ENCODE measurements around the gene SERGEF.

SERGEF gene

DNA sequence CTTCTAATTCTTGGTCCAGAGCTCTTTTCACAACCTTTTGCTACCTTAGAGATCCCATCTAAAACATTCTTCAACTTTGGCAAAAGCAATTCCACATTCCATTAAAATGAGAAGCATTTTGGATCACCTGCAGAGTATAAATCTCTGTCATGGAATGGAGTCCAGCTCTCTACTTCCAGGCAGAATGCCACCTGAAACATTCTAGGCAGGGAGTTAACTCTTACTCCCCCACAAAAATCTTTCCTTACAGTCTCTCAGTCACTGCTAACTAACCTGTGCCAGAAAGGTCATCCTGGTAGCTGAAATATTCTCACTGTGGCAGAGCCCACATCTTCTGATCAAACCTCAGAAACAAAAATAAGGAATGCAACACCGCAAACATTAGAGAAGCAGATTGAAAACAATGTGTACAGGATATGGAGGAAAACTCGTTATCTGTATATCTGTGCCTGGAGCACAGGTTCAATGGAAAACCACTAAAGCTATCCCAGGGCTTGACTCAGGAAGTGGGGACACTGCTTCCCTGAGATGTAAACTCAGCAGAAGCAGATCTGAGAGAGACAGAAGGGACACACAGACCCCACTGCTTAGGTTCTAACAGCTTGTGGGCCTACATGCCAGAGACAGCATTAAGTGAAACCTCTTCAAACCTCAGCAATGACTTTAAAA is 199.3 kb downstream of the SERGEF start:
- DNase-seq (ENCODE audit: low read depth): no peak

DNA sequence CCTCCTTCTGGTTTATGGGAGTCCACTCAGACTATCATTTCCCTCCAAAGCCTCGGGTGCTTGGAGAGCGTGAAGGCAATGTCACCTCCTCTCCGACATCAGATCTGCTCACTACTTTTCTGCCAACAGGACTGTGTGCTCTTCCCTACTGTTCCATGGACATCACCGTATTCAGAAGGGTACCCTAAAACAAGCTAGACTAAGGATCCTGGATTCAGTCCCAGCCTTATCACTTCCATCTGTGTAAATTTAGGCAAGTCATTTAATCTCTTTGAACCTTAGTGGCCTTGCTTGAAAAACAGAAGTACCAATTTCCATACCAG is 200.0 kb downstream of the SERGEF start:
- no peak for DNase-seq (ENCODE audit: low read depth)

DNA sequence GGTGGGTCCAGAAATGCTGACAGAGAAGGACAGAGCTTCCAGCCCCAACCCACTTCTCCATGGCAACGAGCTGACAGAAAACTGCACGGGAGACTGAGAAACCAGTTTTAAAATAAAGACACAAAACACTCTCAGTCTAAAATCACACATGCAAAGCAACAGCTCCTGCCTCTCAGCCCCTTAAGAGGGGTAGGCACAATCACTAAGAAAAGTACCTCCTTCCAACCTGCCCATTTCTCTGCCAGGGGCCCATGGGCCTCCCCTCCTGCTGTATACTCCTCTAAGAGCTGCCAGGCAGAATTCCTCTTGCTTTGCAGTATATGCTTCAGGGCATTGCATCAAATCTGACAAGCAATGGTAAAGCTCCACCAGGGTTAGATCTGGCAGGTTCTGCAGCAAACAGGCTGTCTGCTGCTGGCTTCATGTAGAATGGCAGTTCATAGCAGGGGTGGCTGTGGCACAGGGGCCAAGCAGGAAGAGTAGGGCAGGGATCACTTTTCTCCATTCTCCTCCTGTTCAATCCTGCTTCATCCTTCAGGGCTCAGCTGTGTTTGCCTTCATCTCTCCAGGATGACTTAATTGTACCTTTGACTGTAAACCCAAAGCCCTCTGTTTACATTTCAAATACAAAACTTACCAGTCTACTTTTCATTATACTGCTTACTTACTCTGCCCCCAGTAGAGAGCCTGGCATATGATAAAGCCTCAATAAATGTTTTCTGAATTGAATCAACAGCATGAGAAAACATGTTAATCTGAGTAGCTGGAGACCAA is 200.6 kb downstream of the SERGEF start:
- DNase-seq (ENCODE audit: low read depth): no peak

DNA sequence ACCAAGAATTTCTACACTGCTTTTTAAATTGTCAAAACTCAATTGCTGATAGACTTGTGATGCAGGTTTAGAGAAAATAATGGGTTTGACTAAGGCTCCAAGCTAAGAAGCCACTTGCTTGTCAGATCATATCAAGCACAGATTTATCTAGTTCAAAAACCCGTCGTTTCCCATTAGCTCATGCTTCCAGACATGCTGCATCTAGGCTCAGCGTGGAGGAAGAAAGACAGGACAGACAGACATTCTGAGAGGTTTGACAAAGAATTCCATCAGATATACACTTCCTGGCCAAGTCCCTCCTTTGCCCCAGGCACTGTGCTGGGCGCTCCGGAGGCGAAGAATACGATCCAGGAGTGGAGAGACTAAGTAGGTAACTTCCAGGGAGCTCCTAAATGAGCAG is 201.5 kb downstream of the SERGEF start:
- DNase-seq (ENCODE audit: low read depth): no peak

DNA sequence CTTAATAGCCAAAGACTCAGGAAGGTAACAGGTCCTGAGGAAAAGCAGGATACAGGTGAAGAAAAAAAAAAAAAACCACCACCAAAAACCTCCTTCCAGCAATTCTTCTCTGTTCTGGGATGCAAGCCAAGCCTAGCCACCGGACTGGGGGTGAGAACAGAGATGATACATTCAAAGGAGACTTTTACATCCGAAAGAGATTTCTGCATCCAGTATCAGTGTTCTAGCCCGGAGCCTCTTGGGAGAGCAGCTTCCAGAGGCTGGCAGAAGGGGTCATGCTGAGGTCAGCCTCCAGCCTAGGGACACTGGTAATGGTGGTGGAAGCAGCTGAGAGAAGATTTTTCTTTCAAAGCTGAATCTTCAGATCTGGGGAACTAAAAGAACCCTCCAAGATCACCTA is 202.1 kb downstream of the SERGEF start:
- no peak for DNase-seq (ENCODE audit: low read depth)

DNA sequence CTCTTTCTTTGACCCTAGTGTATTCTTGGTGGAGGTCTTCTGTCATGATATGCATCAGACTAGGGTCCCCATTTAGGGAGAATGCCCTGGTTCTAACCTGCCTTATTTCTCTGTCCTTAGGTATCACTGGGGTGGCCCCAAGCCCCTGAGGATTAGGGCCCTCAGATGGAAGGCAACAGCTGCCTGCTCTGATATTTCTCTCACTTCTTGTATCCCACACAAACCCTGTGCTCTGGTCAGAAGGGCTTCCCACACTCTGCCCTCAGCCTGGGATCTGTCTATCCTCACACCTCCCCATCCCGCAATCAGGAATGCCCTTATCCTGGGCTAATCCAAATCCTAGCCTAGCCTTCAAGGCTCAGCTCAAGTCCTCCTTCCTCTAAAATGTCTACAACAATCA is 202.8 kb downstream of the SERGEF start:
- DNase-seq (ENCODE audit: low read depth): no peak

DNA sequence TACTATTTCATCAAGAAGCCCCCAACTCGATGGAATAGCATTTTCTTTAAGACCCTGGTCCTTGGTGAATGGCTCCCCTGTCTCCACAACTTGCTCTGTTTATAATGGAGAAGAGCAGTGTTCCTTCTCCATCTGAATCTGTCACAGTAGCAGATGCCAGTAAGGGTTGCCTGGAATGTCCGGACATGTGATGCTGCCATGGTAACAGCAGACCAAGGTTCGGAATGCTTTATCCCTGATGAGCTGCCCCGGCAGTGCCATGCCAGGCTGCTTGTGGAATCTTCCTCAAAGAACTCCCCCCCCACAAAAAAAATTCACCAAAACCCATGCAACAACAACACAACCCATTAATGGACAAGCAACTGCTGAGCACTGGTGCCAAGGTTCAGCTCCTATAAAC is 205.8 kb downstream of the SERGEF start:
- no peak for DNase-seq (ENCODE audit: low read depth)

DNA sequence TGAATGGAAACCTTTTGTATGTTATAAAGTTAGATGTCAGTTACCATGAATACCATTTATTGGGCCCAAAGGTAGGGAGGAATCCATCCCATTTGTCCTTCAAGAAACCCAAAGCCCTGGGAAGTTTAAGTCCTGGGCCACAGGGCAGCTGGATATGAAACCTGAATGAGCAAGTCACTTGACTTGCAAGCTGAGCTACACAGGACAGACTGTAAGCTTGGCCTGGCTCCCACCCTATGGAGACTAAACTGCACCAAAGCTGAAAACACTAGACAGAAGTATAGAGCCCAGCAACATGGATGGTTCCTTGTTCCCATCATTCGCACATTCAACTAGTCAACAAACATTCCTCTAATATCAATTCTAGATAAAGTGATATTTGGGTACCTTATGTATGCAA is 207.0 kb downstream of the SERGEF start:
- DNase-seq (ENCODE audit: low read depth): no peak

DNA sequence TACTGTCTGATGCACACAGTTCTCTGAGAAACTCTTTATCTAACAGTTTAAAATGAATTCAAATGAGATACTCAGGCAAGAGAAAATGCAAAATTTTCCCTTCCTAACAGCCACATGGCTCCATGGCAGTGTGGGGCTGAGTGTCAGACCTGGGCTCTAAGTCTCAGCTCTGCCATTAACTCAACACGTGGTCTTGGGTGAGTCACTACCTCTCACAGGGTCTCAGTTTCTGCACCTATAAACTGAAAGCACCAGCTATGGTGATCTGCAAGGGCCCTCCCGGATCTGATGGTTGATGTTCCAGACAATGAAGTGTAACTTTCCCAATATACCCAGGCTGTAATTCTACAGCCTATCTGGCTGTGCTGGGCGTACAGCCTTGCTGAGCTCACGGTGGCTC is 207.8 kb downstream of the SERGEF start:
- no peak for DNase-seq (ENCODE audit: low read depth)

DNA sequence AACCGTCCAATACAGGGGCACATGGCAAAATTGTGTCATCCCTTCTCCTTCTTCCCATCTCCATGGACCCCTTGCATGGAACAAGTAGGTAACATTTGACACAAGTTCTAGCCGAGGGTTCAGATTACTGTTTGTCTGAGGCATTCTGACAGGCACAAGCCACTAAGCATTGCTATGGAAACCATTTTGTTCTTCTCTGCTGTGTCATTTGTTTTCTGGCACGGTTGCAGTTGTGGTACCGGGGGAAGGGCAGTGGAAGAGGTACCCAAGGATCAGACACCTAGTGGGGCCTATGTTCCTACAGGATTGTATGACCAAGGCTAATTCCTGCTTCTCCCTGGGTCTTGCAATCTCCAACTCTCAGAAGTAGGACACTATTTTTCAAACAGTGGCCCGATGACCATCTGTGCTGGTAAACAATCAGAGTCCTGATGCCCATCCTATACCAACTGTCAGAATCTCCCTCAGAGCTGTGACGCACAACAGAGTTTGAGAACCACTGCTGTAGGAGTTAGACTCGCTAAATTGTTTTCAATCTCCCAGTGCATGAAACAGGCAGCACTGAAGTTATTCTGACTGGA is 209.0 kb downstream of the SERGEF start:
- no peak for DNase-seq (ENCODE audit: low read depth)

DNA sequence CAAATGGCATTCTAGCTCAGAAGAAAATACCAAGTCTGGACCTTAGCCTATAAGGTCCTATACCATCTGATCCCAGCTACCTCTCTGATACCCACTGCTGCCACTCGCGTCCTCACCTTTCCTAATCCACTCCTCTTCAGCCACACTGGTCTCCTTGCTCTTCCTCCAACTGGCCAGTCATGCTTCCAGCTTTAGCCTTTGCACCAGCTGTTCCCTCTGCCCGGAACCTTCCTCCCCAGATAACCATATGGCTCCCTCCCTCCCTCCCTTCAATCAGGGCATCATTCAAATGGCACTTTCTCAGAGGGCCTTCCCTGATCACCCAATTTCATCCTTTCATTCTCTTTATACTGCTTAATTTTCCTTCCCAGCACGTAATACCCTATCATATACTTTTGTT is 210.4 kb downstream of the SERGEF start:
- DNase-seq (ENCODE audit: low read depth): no peak

DNA sequence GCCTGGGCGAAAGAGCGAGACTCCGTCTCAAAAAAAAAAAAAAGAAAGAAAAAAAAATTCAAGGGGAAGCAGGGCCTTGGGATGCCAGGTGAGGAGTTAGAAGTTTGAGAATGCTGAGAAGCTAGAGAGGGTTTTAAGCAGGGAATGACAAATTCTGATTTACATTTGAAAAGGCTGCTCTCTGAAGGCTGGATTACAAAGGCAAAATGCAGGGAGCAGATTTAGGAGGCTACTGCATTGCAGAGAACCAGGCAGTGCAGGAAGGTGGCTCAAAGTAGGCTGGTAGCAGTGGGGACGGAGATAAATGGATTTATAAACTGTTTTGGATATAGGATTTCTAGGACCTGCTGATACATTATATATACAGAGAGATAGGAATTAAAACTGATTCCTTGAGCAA is 211.7 kb downstream of the SERGEF start:
- no peak for DNase-seq (ENCODE audit: low read depth)

DNA sequence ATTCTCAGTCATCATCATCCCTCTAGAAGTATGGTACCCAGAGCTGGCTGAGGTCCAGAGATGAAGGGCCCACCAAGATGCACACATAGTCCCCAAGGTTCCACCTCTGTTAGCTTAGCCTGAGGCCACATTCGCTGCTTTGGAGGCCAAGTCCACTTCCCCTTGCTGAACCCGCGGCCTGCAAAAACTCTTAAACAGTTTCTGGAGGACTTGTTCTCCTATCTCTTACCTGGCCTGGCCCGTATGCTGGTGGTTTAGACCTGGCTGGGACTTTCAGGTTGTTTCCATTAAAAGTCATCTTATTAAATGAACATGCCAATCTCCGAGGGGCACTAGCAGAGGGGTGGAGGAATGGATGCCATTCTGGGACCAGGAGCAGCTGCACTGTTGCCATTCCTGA is 213.7 kb downstream of the SERGEF start:
- no peak for DNase-seq (ENCODE audit: low read depth)

DNA sequence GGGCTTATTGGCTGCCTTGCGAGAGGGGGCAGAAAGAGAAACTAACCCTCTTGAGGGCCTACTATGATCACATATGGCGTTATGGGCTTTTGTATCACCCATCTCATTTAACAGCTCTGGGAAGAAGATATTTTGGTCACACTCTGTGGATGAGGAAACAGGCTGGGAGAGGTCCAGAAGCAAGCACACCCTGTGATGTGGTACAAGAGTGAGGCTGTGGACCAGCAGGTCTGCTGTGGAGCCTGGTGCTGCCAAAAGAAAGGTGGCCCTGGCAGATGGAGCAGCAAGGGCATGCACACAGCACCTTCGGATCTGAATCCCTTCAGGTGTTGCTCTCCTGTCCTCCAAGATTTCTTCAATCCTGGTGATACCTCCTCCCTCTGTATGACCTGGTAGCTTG is 214.1 kb downstream of the SERGEF start:
- no peak for DNase-seq (ENCODE audit: low read depth)

DNA sequence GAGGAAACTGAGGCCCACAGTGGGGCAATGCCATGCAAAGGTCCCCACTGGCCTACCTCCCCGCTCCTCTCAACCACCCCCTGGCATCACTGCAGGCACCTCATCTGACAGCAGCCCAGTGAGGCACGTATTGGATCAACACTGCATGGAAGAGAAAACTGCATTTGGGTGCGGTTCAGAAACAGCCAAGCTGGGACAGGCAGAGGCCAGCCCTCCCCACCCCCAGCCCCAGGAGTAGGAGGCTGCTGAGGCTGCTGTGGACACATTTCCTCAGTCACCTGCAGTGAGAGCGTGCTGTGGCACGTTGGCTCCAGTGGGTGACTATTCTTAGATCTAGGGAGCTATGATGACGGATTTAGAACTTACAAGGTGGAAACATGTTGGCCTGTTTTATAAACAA is 214.6 kb downstream of the SERGEF start:
- DNase-seq (ENCODE audit: low read depth): no peak

DNA sequence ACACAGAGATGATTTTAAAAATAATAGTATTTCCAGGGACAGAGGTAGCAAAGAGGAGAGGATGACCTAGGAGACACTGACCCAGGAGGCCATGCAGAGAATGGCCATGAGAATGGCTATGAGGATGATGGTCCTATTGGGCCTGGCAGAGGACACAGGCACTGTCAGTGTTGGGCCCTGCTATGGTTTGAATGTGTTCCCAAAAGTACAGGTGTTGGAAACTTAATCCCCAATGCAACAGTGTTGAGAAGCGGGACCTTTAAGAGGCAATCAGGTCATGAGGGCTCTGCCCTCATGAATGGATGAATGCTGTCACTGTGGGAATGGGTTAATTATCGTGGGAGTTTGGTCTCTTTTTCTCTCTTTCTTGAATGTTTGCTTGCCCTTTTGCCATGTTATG is 216.7 kb downstream of the SERGEF start:
- DNase-seq (ENCODE audit: low read depth): no peak

DNA sequence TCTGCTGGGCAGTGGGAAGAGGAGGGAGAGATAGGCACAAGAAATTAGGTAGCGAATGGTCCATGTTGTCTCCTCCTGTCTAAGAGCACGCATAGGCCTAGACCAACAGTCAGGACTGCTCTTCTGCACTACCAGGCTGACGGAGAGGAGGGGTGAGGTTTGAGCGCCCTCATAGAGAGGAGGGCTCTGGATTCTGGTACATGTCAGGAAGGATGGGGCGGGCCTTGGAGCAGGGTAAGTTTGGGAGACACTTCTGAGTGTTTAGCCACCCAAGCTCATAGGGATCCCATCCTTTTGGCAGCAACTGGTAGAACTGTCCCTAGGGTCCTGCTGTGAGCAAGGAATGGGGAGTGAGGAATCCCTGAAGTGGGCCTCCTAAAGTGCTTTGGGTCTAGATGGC is 217.9 kb downstream of the SERGEF start:
- DNase-seq (ENCODE audit: low read depth): no peak

DNA sequence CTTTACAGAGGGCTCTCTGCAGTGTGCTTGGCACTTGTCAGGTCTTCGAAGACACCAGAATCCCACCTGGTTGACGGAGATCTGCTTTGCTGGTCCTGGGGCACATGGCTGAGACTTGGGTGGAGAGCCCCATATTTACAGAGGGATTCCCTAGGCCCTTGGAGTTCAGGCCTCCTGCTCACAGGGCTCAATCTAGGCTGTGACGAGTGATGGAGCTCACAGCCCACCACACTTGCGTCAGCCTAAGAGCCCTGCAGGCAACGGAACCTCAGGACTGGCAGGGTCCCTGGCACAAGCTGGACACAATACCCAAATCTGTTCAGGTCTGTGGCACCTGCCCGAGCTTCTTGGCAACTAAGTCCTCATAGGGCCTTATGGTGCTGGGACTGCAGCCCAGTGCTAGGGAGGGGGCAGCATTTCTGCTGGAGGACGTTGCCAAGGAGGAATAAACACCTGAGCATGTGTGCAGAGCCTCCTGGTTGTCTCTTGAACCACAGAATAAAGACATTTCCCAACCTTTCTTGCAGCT is 219.1 kb downstream of the SERGEF start:
- DNase-seq (ENCODE audit: low read depth): no peak

DNA sequence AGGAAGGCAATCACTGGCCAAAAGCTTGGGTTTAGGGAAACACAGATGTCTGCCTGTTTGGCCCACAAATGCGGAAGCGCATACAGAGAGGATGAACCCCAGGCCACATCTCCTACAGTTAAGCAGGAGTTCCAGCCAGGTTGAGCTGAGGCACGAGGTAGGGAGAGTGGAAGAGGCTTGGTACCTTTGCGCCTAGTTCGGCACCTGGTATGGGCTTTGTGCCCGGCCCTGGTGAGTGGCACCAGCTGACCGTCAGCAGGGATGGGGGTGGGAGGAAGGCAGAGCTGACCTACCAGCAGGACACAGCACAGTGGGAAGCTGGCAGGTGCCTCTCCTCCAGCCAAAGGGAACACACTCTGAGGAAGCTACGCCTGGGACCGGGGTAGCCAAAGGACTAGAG is 220.7 kb downstream of the SERGEF start:
- DNase-seq (ENCODE audit: low read depth): no peak

DNA sequence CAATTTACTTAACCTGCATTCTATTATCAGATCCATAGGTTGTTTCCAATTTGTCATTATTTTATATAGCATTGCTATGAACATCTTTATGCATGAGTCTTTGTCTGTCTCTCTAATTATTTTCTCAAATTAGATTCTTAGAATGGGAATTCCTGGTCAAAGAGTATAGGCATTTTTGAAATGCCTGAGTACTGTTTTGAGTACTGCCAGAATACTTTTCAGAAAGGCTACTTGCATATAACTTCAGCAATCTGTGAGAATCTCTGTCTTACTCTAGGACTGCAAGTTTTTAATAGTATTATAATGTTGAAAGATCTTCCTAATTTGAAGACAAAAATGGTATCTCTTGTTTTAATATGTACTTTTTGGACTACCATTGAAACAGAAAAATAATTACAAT is 221.7 kb downstream of the SERGEF start:
- DNase-seq (ENCODE audit: low read depth): no peak

DNA sequence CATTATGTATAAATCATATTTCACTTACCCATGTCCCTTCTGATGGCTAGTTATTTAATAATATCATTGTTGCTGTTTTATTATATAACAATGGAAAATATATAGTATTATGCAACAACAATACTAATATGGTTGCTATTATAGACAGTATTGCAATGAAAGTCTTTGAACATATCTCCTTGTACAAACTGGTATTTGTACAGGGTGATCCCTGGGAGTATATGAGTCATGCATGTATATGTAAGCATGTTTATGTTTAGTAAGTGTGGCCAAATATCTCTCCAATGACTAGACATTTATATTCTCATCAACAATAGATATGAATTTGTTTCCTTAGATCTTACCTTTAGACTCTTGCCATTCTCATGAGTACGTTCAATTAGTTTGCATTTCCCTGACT is 222.4 kb downstream of the SERGEF start:
- no peak for DNase-seq (ENCODE audit: low read depth)

DNA sequence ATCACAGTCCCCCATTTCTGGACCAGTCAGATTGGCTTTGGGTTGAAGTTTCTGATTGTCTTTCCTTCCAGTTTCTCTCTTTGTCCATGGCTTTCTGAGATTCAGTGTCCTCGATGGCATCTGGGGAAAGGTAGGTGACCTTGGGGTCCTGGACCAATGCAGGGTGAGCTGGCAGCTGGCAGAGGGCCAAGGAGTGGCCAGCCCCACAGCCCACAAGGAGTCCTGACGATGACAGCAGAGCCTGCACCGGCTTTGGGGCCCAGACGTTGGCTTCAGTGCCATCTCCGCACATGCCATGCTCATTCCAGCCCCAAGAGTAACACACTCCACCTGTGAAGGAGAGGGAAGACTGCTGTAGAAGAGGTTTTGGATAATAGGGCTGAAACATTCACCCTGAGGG is 224.8 kb downstream of the SERGEF start:
- no peak for DNase-seq (ENCODE audit: low read depth)

DNA sequence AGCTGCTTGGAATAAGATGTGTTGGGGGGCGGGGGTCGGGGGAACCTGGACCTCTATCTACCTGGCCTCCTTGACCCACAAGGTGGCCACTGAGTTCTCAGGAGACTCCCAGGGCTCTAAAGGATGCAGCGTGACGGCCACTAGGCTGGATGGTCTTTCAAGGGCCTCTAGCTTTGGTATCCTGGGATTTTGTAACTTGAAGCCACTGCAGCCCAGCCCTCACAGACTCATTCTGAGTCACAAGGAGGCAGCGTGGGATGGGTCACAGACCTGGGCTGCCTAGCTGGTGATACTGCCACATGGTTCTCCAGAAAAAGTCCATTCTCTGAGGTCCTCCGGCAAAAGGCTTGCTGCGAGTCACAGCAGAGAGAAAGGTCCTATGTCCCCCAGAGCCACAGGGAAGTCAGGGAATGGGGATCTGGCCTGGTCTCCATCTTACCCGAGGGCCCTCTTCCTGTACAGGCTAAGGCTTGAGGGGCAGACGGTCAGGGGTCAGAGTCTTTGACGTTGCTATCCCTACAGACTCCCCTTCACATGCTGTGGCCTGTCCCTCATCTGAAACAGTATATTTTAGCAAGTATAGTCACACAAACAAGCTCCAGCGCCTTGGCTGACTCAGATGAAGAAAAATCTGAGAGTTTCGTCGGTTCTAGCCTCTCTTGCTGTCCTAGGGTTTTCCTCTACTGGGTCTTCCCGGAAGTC is 225.9 kb downstream of the SERGEF start:
- no peak for DNase-seq (ENCODE audit: low read depth)

Data from activated T-helper 1 cell treated with Interleukin-2 at 50 U/mL for 16 hours (primary cell).